ENCODE results near the gene FREM1.

DNA sequence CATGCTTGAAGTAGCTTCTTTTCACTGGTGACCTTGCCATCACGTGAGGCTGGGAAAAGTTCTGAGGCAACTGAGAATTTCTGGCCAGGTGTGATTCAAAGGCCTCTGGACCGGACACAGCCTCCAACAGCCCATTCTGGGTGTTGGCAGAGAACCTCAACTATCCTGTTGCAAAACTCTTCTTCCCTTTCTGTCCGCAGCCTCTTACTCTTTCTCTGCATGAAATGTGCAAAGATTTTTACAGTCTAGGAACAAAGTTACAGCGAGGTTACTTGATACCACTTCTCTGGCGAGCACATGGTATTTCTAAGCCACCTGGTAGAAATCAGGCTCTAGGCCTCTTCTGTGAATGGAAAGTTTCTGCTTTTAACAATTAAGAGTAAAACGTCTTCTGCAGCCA lies 79.2 kb downstream of the FREM1 start:
- TF ChIP-seq POLR2AphosphoS5 (IDR thresholded peaks at IDR 0.05; ENCODE audit: low read depth) (no peak), REST (IDR thresholded peaks at IDR 0.05; ENCODE audit: unreplicated experiment) (no peak), EZH2 (IDR thresholded peaks at IDR 0.05; ENCODE audit: low read depth, unreplicated experiment) (no peak), CTCF (conservative IDR thresholded peaks at IDR 0.05; ENCODE audit: low read depth in 2 of 2) (no peak), JUNB (IDR thresholded peaks at IDR 0.05; ENCODE audit: unreplicated experiment) (no peak), EZH2phosphoT487 (IDR thresholded peaks at IDR 0.05; ENCODE audit: unreplicated experiment) (no peak), ZNF331 (CRISPR knock-in tag; IDR thresholded peaks at IDR 0.05; ENCODE audit: low read depth) (no peak), ZNF114 (CRISPR knock-in tag; IDR thresholded peaks at IDR 0.05) (no peak)
- TF ChIP-seq, protein P1, sequence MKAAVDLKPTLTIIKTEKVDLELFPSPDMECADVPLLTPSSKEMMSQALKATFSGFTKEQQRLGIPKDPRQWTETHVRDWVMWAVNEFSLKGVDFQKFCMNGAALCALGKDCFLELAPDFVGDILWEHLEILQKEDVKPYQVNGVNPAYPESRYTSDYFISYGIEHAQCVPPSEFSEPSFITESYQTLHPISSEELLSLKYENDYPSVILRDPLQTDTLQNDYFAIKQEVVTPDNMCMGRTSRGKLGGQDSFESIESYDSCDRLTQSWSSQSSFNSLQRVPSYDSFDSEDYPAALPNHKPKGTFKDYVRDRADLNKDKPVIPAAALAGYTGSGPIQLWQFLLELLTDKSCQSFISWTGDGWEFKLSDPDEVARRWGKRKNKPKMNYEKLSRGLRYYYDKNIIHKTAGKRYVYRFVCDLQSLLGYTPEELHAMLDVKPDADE (IDR thresholded peaks at IDR 0.05): no peak
